Neural cell (in vitro differentiated cells): ENCODE measurements around the gene SPATA7. TPM values are rescaled to one million over a fixed set of nuclear protein-coding genes. Genes with fewer than 3 reads are reported as not detected.
A peak's percentile ranks its signal among the peaks of the same experiment; 100 is the strongest.

Experiments
- H2AFZ ChIP-seq: fragments of 200-600, 300-800 bp; sonication (generic), shearing (Covaris generic); 2 replicates; pipeline ENCODE4 v1.6.0; 2014; ENCODE audit warnings: low read depth, mild to moderate bottlenecking, antibody characterized with exemption, low read length, moderate library complexity
- H3F3A ChIP-seq: fragments of 200-600 bp; shearing (Covaris generic); 2 replicates; pipeline ENCODE4 v1.6.1; 2016; ENCODE audit warnings: mild to moderate bottlenecking, moderate library complexity, mixed read lengths, antibody characterized with exemption, low read length; ENCODE audit not compliant: insufficient read depth, poor library complexity, severe bottlenecking
- H3K27ac ChIP-seq: fragments of 200-600, 300-800 bp; sonication (generic), shearing (Covaris generic); 2 replicates; pipeline ENCODE4 v1.5.1; 2014; ENCODE audit warnings: mild to moderate bottlenecking, low read length, moderate library complexity
- H3K27me3 ChIP-seq: fragments of 300-800, 200-600 bp; sonication (generic), shearing (Covaris generic); 2 replicates; pipeline ENCODE4 v1.6.0; 2014; ENCODE audit warnings: mild to moderate bottlenecking, low read depth, low read length, moderate library complexity; ENCODE audit not compliant: insufficient read depth
- H3K36me3 ChIP-seq: fragments of 300-800, 200-600 bp; sonication (generic), shearing (Covaris generic); 2 replicates; pipeline ENCODE4 v1.5.1; 2014; ENCODE audit warnings: mild to moderate bottlenecking, antibody characterized with exemption, low read length, moderate library complexity; ENCODE audit not compliant: insufficient read depth
- H3K4me2 ChIP-seq: fragments of 300-800, 200-600 bp; sonication (generic), shearing (Covaris generic); 2 replicates; pipeline ENCODE4 v1.6.0; 2014; ENCODE audit warnings: mild to moderate bottlenecking, low read length
- H3K4me3 ChIP-seq: fragments of 300-800, 200-600 bp; sonication (generic), shearing (Covaris generic); 2 replicates; pipeline ENCODE4 v1.5.1; 2014; ENCODE audit warnings: mild to moderate bottlenecking, low read length, moderate library complexity
- H3K79me2 ChIP-seq: fragments of 200-600 bp; shearing (Covaris generic); replicated peaks from 2 replicates; pipeline ENCODE4 v1.6.0; 2014; ENCODE audit warnings: mild to moderate bottlenecking, low read length, moderate library complexity; ENCODE audit not compliant: insufficient read depth
- H3K9ac ChIP-seq: fragments of 300-800, 200-600 bp; sonication (generic), shearing (Covaris generic); 2 replicates; pipeline ENCODE4 v1.6.1; 2016; ENCODE audit warnings: mild to moderate bottlenecking, low read length, mixed read lengths
- H3K9me2 ChIP-seq: fragments of 200-600 bp; shearing (Covaris generic); 2 replicates; pipeline ENCODE4 v1.6.1; 2016; ENCODE audit warnings: mild to moderate bottlenecking, low read length, mixed read lengths; ENCODE audit not compliant: insufficient read depth
- H3K9me3 ChIP-seq: fragments of 200-600, 300-800 bp; sonication (generic), shearing (Covaris generic); 2 replicates; pipeline ENCODE4 v1.6.1; 2016; ENCODE audit warnings: mild to moderate bottlenecking, mixed run types, low read length, moderate library complexity, mixed read lengths
- H4K20me1 ChIP-seq: fragments of 200-600 bp; shearing (Covaris generic); 2 replicates; pipeline ENCODE4 v1.6.1; 2016; ENCODE audit warnings: mild to moderate bottlenecking, mixed run types; ENCODE audit not compliant: insufficient read depth
- CTCF ChIP-seq: fragments of 450-650 bp; IDR thresholded peaks from 2 replicates; pipeline ENCODE4 v1.5.1; 2014; ENCODE audit warnings: antibody characterized with exemption, mild to moderate bottlenecking, moderate library complexity; ENCODE audit not compliant: poor library complexity, severe bottlenecking
- EP300 ChIP-seq: fragments of 450-650 bp; conservative IDR thresholded peaks from 2 replicates; pipeline ENCODE4 v1.6.1; 2014; ENCODE audit warnings: antibody characterized with exemption, mild to moderate bottlenecking, moderate library complexity; ENCODE audit not compliant: poor library complexity, severe bottlenecking
- EZH2 ChIP-seq: fragments of 200-600, 300-800 bp; shearing (Covaris generic), sonication (generic); IDR thresholded peaks from 2 replicates; pipeline ENCODE4 v1.6.1; 2014; ENCODE audit warnings: antibody characterized with exemption, low read length, borderline replicate concordance, mild to moderate bottlenecking; ENCODE audit not compliant: insufficient read depth, poor library complexity, severe bottlenecking
- POLR2AphosphoS5 ChIP-seq: IDR thresholded peaks from 2 replicates; pipeline ENCODE4 v1.6.1; 2012
- RAD21 ChIP-seq: fragments of 450-650 bp; conservative IDR thresholded peaks from 2 replicates; pipeline ENCODE4 v1.6.1; 2014; ENCODE audit warnings: antibody characterized with exemption, mild to moderate bottlenecking, moderate library complexity
- REST ChIP-seq: IDR thresholded peaks from 2 replicates; pipeline ENCODE4 v1.6.1; 2012; ENCODE audit warnings: borderline replicate concordance
- SMC3 ChIP-seq: fragments of 450-650 bp; conservative IDR thresholded peaks from 2 replicates; pipeline ENCODE4 v1.6.1; 2014; ENCODE audit warnings: antibody characterized with exemption, mild to moderate bottlenecking, moderate library complexity; ENCODE audit not compliant: poor library complexity
- polyA plus RNA-seq: library from polyadenylated mRNA; depleted of rRNA; stranded (reverse); fragments of >200 nt; gene quantifications from 2 replicates; pipeline ENCODE4 v1.2.3, GENCODE V29; 2014

Gene SPATA7
- polyA plus RNA-seq, 1 donor from 2014 or later: 31.4 TPM

- Histone ChIP-seq H3K27ac (no peak overlapping the region), H3K4me2 (no peak overlapping the region), H3F3A (no peaks in the 10 kb centered on the region), H3K79me2 (no peaks in the 10 kb centered on the region), H3K9ac (no peak overlapping the region), H2AFZ (no peak overlapping the region), H3K4me3 (no peak overlapping the region), H4K20me1 (no peaks in the 10 kb centered on the region), H3K9me2 (no peaks in the 10 kb centered on the region), H3K36me3 (no peaks in the 10 kb centered on the region), H3K27me3 (no peaks in the 10 kb centered on the region), H3K9me3 (no peaks in the 10 kb centered on the region)
- TF ChIP-seq RAD21 (no peak), REST (no peak), SMC3 (no peak), EZH2 (no peak), EP300 (no peak), POLR2AphosphoS5 (no peak)
These were observed 36.9 kb upstream of the SPATA7 start for GRCh38 chr14:88348546-88348945.

GRCh38 chr14:88351966-88352691 is 33.3 kb upstream of the SPATA7 start:
- TF ChIP-seq CTCF: no peak
- peak; percentile 68 for TF ChIP-seq POLR2AphosphoS5
- TF ChIP-seq RAD21: no peak
- TF ChIP-seq REST: peak; percentile 47
- TF ChIP-seq EP300: peak; percentile 49
- H3K27ac ChIP-seq: peak overlapping the region; percentile 64
- no peaks in the 10 kb centered on the region for H3K9me3 ChIP-seq
- H3K4me2 ChIP-seq: no peak overlapping the region
- H3K79me2 ChIP-seq: no peaks in the 10 kb centered on the region
- H3K4me3 ChIP-seq: no peak overlapping the region
- no peaks in the 10 kb centered on the region for H3K36me3 ChIP-seq
- H3K27me3 ChIP-seq: no peaks in the 10 kb centered on the region
- no peak overlapping the region for H2AFZ ChIP-seq
- no peaks in the 10 kb centered on the region for H4K20me1 ChIP-seq
- H3F3A ChIP-seq: no peaks in the 10 kb centered on the region
- H3K9ac ChIP-seq: peak overlapping the region; percentile 21
- H3K9me2 ChIP-seq: no peaks in the 10 kb centered on the region
